ENCODE results near the gene NSG2.

NSG2 gene

GRCh38 chr5:174155281-174155680 lies 109.8 kb downstream of the NSG2 start:
- DNase-seq, result no peak

GRCh38 chr5:174155706-174156105 lies 110.2 kb downstream of the NSG2 start:
- no peak for DNase-seq

- no peak for DNase-seq
Measured at GRCh38 chr5:174157048-174157447, 111.5 kb downstream of the NSG2 start.
